HG03060 (cell line): ENCODE measurements around the gene GABRP.
"Not testable (repeated sequence)": the region's sequence is repeated elsewhere in the genome, so short reads cannot be mapped to it uniquely, and the experiment has no call there.

ENCODE experiments used
- ATAC-seq: cut with Tn5 transposase; IDR thresholded peaks from one replicate; pipeline ENCODE4 v1.9.1; 2021; ENCODE audit warnings: low read depth, moderate number of reproducible peaks; ENCODE audit not compliant: unreplicated experiment

Gene GABRP

GRCh38 chr5:170754508-170754907, 29.0 kb upstream of the GABRP start:
- not testable (repeated sequence) for ATAC-seq

DNA sequence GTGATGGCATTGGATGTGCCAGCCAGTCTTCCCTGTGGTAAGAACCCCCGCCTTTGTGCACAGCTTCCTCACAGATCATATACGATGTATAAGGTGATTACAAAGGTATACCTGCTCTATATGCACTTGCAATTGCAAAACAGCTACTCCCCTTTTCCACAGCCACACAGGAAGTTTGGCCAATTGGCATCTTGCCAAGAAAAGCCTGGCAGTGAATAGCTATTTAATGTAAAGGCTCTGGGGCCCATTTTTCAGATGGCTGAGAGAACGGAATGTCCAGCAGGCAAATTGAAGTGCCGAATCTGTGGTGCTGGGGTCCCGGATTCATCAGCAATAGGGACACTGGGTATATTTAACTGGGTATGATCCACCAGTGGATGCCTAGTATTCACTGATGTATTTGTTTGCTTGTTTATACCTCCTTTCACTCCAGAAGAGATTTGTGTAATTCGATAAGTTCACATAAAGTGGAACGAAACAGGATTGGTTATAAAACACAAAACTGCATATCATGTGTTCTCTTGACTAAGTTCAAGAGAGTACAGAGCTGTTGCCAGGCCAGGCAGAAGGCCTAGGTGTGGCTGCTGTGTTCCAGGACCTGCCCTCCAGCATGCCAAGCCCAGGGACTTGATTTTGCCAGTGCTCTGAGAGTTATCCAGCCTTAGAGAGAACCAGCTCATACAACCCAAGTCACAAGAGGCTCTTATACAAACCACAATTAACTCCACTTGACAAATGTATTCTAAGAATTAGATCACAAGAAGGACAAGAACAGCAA, 27.7 kb upstream of the GABRP start:
- no peak for ATAC-seq

GRCh38 chr5:170756691-170757090, 26.8 kb upstream of the GABRP start:
- ATAC-seq, result no peak

DNA sequence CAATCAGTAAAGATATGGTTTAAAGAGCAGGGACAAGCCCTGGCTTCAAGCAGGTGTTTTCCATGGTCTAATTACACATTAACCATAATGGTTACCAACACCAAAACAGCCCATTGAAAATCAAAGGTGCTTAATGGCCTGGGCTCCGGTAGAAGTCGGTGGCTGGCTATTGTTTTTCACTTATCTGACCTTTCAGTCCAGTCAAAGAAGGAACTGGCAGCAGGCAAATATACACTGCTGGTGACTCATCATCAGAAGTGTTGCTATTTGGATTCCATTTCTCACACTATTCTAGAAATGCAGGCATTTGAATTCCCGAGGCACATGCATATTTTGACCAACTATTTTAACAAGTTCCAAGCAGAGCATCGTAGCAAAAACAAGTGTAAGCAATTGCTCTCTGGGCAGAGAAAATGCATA, 26.3 kb upstream of the GABRP start:
- ATAC-seq, result peak; percentile 81

DNA sequence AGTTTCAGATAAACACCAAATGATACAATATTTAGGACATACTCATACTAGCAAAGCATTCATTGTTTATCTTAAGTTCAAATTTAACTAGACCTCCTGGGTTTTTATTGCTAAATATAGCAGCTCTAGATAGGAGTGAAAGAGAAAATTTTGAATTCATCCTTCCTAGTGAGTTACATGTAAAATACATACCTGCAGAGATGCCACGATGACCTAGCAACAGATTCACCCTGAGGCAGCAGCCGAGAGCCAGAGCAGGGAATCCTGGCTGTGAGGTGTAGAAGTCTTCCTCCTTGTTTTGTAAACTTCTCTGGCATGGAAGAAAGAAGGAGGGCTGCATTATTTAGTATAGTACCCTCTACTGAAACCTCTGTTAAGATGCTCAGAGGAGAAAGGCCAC, 25.9 kb upstream of the GABRP start:
- ATAC-seq, result no peak

- no peak for ATAC-seq
Measured at GRCh38 chr5:170758481-170758880, 25.0 kb upstream of the GABRP start.

DNA sequence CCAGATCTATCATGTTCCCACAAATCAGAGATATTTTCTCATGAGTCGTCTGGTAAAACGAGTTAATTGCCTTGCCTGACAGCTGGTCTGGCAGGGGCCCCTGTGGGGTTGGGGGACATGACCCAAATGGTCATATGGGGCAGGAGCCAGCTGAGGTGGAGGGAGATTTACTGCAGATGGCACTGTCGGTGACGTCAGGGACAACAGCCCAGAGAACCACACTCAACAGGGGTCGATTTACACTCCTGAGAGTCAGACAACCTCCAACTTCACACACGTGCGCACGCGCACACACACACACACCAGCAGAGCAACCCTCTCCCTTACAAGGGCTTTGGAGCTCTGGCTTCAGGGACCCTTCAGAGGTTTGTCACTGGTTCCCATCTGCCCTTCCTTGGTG, 23.4 kb upstream of the GABRP start:
- no peak for ATAC-seq

- no peak for ATAC-seq
Measured at GRCh38 chr5:170761048-170761707, 22.3 kb upstream of the GABRP start.

- ATAC-seq, result no peak
Measured at GRCh38 chr5:170761708-170762066, 21.8 kb upstream of the GABRP start.

DNA sequence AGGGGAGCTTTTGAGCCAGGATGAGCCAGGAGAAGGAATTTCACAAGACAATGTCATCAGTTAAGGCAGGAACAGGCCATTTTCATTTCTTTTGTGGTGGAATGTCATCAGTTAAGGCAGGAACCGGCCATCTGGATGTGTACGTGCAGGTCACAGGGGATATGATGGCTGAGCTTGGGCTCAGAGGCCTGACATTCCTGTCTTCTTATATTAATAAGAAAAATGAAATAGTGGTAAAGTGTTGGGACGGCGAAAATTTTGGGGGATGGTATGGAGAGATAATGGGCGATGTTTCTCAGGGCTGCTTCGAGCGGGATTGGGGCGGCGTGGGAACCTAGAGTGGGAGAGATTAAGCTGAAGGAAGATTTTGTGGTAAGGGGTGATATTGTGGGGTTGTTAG, 21.2 kb upstream of the GABRP start:
- ATAC-seq, result not testable (repeated sequence)

DNA sequence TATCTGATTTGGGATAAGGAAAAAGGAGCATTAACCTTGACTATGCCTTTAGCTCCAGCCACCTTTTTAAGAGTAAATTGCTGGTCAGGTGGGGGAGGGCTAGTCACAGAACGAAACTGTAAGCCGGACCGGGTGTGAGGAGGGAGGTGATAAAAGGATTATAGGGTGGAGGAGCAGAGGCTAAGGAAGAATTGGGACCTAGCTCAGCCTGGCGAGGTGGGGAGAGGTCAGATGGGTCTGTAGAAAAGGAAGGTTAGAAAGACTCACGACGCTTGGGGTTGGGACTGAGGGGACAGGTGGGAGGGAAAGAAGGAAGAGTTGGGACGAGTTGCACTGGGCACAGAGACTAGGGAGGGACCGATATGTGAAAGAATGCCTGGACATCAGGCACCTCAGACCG, 17.7 kb upstream of the GABRP start:
- ATAC-seq, result not testable (repeated sequence)

GRCh38 chr5:170769246-170769645, 14.3 kb upstream of the GABRP start:
- no peak for ATAC-seq

GRCh38 chr5:170769898-170770416, 13.6 kb upstream of the GABRP start:
- no peak for ATAC-seq

- ATAC-seq, result no peak
Measured at GRCh38 chr5:170771496-170771895, 12.0 kb upstream of the GABRP start.

DNA sequence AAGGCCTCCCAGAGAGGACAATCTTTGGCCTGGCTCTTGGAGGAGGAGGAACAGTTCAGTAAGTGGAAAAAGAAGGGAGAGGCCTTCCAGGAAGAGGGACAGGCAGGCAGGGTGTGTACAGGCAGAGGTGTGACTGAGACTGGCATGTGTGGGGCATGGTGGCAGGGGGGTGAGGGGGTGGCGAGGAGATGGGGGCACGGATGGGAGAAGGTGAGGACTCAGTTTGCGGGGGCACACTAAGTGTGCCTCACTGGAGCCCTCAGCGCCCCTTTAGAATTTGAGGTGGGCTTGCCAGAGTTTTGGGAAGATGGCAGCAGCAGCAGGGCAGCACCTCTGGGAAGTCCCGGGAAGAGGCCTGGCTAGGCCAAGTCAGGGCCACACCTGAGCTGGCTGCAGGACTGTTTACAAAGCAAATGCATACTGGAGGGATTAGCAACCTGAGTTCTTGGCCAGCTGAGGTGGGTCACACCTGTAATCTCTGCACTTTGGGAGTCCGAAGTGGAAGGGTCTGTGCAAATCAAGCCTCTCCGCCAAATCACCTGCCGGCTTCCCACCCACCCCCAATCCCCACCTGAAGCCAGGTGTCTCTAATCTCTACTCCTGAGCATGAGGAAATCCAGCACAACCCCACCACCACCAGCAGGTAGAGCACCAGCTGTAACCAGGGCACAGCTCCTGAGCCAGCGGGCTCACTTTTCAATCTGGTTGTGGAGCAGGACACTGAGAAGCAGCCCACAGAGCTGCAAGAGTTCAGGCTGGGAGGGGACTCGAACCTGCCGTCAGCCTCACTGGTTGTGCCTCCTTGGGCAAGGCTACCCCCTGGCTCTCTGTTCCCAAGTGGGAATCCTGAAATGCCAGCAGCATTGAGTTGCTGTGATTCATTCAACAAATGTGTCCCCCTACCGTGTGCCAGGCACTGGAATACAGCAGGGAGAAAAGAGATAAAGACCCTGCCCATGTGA, 10.2 kb upstream of the GABRP start:
- ATAC-seq, result no peak

DNA sequence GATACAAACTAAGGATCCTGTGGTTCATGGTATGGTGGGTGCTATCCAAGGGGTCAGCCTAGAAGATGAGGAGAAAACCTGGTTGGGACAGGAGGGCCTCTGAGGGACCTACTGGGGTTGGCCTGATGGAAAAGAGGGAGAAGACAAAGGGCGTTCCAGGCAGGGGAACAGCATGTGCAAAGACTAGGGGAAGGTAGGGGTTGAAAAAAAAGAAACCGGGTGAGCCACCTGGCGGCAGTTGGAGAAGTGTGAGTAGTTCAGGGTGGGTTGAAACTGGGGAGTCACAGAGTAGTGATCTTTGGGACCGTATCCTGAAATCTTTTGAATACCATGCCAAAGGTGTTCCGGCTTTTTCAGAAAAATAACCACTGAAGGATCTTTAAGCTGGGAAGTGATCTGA, 8.7 kb upstream of the GABRP start:
- no peak for ATAC-seq

GRCh38 chr5:170781946-170782345, 1.6 kb upstream of the GABRP start:
- no peak for ATAC-seq

DNA sequence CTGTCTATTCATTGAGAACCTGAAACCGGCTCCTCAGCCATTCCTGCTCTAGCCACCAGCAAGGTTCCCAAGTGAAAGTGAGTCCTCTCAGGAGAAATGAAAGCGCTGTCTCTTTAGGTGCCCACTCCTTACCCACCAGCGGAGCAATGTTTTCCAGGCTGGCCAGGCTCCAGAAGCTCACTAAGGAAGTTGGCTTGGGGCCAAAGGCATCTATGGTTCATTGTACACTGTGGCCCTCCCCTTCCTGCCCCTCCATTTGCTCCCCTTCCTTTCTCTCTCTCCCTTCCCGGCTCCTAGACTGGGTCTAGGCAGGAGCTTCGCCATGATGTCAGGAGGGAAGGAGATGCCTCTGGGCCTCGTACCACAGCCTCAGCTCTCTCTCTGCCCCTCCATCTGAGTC, 1.1 kb upstream of the GABRP start:
- ATAC-seq, result no peak

DNA sequence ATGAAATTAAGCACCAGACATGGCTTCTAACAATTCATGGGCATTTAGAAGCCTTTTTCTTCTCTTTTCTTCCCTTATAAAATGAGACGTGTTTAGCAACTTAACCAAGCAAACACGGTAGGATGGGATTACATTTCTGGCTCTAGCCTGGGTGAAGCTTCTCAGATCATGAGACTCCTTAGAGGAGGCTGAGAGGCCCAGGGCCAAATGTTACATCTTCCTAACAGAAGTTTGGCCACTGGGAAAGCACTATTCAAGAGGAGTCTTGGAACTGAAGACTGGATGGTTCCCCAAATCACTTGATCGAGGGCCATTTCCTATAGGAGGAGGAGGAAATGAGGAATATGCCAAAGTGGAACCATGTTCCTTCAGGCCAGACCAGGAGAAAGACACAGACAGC, 1.9 kb downstream of the GABRP start:
- ATAC-seq, result no peak

DNA sequence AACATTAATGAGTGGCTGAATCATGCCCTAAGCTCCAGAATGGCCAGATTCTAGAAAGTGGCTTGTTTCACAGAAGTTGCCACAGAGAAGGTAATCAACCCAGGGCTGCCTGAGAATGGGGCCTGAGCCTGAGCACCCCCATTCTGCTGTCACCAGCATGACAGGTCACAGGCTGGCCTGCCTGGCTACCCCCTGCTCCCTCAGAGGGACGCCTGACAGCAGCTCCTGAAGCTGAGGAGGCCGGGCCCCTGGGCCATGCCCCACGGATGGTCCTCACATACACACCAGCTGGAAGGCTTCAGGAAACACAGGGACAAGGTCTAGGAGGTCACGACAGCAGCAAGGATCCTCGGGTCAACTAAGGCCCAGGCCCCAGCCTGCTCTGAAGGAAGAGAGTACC, 3.7 kb downstream of the GABRP start:
- ATAC-seq, result no peak
